ENCODE results near the gene RTL5.
A peak's percentile ranks its signal among the peaks of the same experiment; 100 is the strongest.

The RTL5 gene

GRCh38 chrX:72110876-72111708, 20.6 kb downstream of the RTL5 start:
- Histone ChIP-seq H3K27ac (ENCODE audit: insufficient read depth in 1 of 2, low read depth in 1 of 2, low read length in 2 of 2, poor library complexity in 1 of 2, severe bottlenecking in 2 of 2) (peak overlapping the region in 1 of 2 experiments; percentile 14), H3K9me3 (ENCODE audit: control extremely low read depth in 1 of 5, control insufficient read depth in 4 of 5, insufficient read depth in 2 of 5, low read depth in 1 of 5, low read length in 4 of 5) (no peaks in the 10 kb centered on the region), H3K27me3 (replicated peaks in 2 of 5; ENCODE audit: control insufficient read depth in 4 of 5, insufficient read depth in 5 of 5, low read length in 4 of 5) (peaks cover 0 to 30% (median 0%) of the 10 kb centered on the region in 5 experiments), H3K4me1 (ENCODE audit: control extremely low read depth in 1 of 4, control insufficient read depth in 4 of 4, insufficient read depth in 4 of 4, low read length in 3 of 4) (peaks cover 0 to 56% (median 37%) of the 10 kb centered on the region in 4 experiments), H3K36me3 (ENCODE audit: control insufficient read depth in 4 of 4, insufficient read depth in 4 of 4, low read length in 3 of 4) (no peaks in the 10 kb centered on the region), H3K4me3 (ENCODE audit: control insufficient read depth in 1 of 7, extremely low read depth in 1 of 7, insufficient read depth in 4 of 7, low read depth in 2 of 7, low read length in 6 of 7) (no peak overlapping the region)
- POLR2A ChIA-PET, result no interaction called here
- WGBS (ENCODE audit: insufficient coverage), result 82% methylated on average over 8 of the region's 11 CpGs
- DNase-seq, result no peak
- CTCF ChIA-PET, result interaction anchor here (1.1 to 1.4 kb wide), 3 partner anchors 9 to 15 kb away, joined by 3 to 4 read pairs (median 3); no protein-coding TSS in a partner anchor

- CTCF ChIA-PET, result no interaction called here
- H3K36me3 ChIP-seq (ENCODE audit: control insufficient read depth in 4 of 4, insufficient read depth in 4 of 4, low read length in 3 of 4), result no peaks in the 10 kb centered on the region
- H3K27me3 ChIP-seq (replicated peaks in 2 of 5; ENCODE audit: control insufficient read depth in 4 of 5, insufficient read depth in 5 of 5, low read length in 4 of 5), result peaks cover 0 to 25% (median 0%) of the 10 kb centered on the region in 5 experiments
- whole genome bisulfite sequencing (ENCODE audit: insufficient coverage), result 70% methylated on average over 8 of the region's 13 CpGs
- peaks cover 0 to 57% (median 39%) of the 10 kb centered on the region in 4 experiments for H3K4me1 ChIP-seq (ENCODE audit: control extremely low read depth in 1 of 4, control insufficient read depth in 4 of 4, insufficient read depth in 4 of 4, low read length in 3 of 4)
- H3K4me3 ChIP-seq (ENCODE audit: control insufficient read depth in 1 of 7, extremely low read depth in 1 of 7, insufficient read depth in 4 of 7, low read depth in 2 of 7, low read length in 6 of 7), result no peak overlapping the region
- H3K9me3 ChIP-seq (ENCODE audit: control extremely low read depth in 1 of 5, control insufficient read depth in 4 of 5, insufficient read depth in 2 of 5, low read depth in 1 of 5, low read length in 4 of 5), result no peaks in the 10 kb centered on the region
- POLR2A ChIA-PET, result no interaction called here
- DNase-seq, result peak in 2 of 3 donors; percentile 44 to 58
- peak overlapping the region in 1 of 2 experiments; percentile 14 for H3K27ac ChIP-seq (ENCODE audit: insufficient read depth in 1 of 2, low read depth in 1 of 2, low read length in 2 of 2, poor library complexity in 1 of 2, severe bottlenecking in 2 of 2)
These were observed 21.5 kb downstream of the RTL5 start for GRCh38 chrX:72110051-72110875.

GRCh38 chrX:72108666-72109065, 23.0 kb downstream of the RTL5 start:
- DNase-seq, result no peak
- Histone ChIP-seq H3K4me1 (ENCODE audit: control extremely low read depth in 1 of 4, control insufficient read depth in 4 of 4, insufficient read depth in 4 of 4, low read length in 3 of 4) (peaks cover 0 to 61% (median 39%) of the 10 kb centered on the region in 4 experiments), H3K27me3 (replicated peaks in 2 of 5; ENCODE audit: control insufficient read depth in 4 of 5, insufficient read depth in 5 of 5, low read length in 4 of 5) (peaks cover 0 to 26% (median 0%) of the 10 kb centered on the region in 5 experiments), H3K9me3 (ENCODE audit: control extremely low read depth in 1 of 5, control insufficient read depth in 4 of 5, insufficient read depth in 2 of 5, low read depth in 1 of 5, low read length in 4 of 5) (no peaks in the 10 kb centered on the region), H3K27ac (ENCODE audit: insufficient read depth in 1 of 2, low read depth in 1 of 2, low read length in 2 of 2, poor library complexity in 1 of 2, severe bottlenecking in 2 of 2) (no peak overlapping the region), H3K4me3 (ENCODE audit: control insufficient read depth in 1 of 7, extremely low read depth in 1 of 7, insufficient read depth in 4 of 7, low read depth in 2 of 7, low read length in 6 of 7) (no peak overlapping the region), H3K36me3 (ENCODE audit: control insufficient read depth in 4 of 4, insufficient read depth in 4 of 4, low read length in 3 of 4) (no peaks in the 10 kb centered on the region)
- 87% methylated on average over 10 of the region's 10 CpGs for WGBS (ENCODE audit: insufficient coverage)
- POLR2A ChIA-PET, result no interaction called here
- CTCF ChIA-PET, result interaction anchor here (1.7 kb wide), 1 partner anchor 16 kb away, joined by 3 read pairs; no protein-coding TSS in a partner anchor

GRCh38 chrX:72107841-72108595, 23.7 kb downstream of the RTL5 start:
- Histone ChIP-seq H3K4me1 (ENCODE audit: control extremely low read depth in 1 of 4, control insufficient read depth in 4 of 4, insufficient read depth in 4 of 4, low read length in 3 of 4) (peaks cover under 1 to 61% (median 39%) of the 10 kb centered on the region in 4 experiments), H3K27ac (ENCODE audit: insufficient read depth in 1 of 2, low read depth in 1 of 2, low read length in 2 of 2, poor library complexity in 1 of 2, severe bottlenecking in 2 of 2) (no peak overlapping the region), H3K9me3 (ENCODE audit: control extremely low read depth in 1 of 5, control insufficient read depth in 4 of 5, insufficient read depth in 2 of 5, low read depth in 1 of 5, low read length in 4 of 5) (no peaks in the 10 kb centered on the region), H3K27me3 (replicated peaks in 2 of 5; ENCODE audit: control insufficient read depth in 4 of 5, insufficient read depth in 5 of 5, low read length in 4 of 5) (peaks cover 0 to 28% (median 0%) of the 10 kb centered on the region in 5 experiments), H3K4me3 (ENCODE audit: control insufficient read depth in 1 of 7, extremely low read depth in 1 of 7, insufficient read depth in 4 of 7, low read depth in 2 of 7, low read length in 6 of 7) (no peak overlapping the region), H3K36me3 (ENCODE audit: control insufficient read depth in 4 of 4, insufficient read depth in 4 of 4, low read length in 3 of 4) (no peaks in the 10 kb centered on the region)
- ChIA-PET POLR2A (no interaction called here), CTCF (interaction anchor here (1.1 to 1.7 kb wide), 5 partner anchors 12 to 74 kb away, joined by 3 to 5 read pairs (median 3); partner anchors contain the start of gene PIN4)
- 87% methylated on average over 12 of the region's 12 CpGs for WGBS (ENCODE audit: insufficient coverage)
- no peak for DNase-seq

- WGBS (ENCODE audit: insufficient coverage), result 78% methylated on average over 6 of the region's 6 CpGs
These were observed 24.4 kb downstream of the RTL5 start for GRCh38 chrX:72107320-72107719.

GRCh38 chrX:72105436-72105835, 26.3 kb downstream of the RTL5 start:
- ChIA-PET CTCF (interaction anchor here (1.1 to 1.2 kb wide), 3 partner anchors 9 to 85 kb away, joined by 3 to 4 read pairs (median 4); no protein-coding TSS in a partner anchor), POLR2A (no interaction called here)
- Histone ChIP-seq H3K36me3 (ENCODE audit: control insufficient read depth in 4 of 4, insufficient read depth in 4 of 4, low read length in 3 of 4) (no peaks in the 10 kb centered on the region), H3K4me3 (ENCODE audit: control insufficient read depth in 1 of 7, extremely low read depth in 1 of 7, insufficient read depth in 4 of 7, low read depth in 2 of 7, low read length in 6 of 7) (no peak overlapping the region), H3K4me1 (ENCODE audit: control extremely low read depth in 1 of 4, control insufficient read depth in 4 of 4, insufficient read depth in 4 of 4, low read length in 3 of 4) (peaks cover 6 to 66% (median 48%) of the 10 kb centered on the region in 4 experiments), H3K27ac (ENCODE audit: insufficient read depth in 1 of 2, low read depth in 1 of 2, low read length in 2 of 2, poor library complexity in 1 of 2, severe bottlenecking in 2 of 2) (no peak overlapping the region), H3K27me3 (replicated peaks in 2 of 5; ENCODE audit: control insufficient read depth in 4 of 5, insufficient read depth in 5 of 5, low read length in 4 of 5) (peaks cover 0 to 34% (median 0%) of the 10 kb centered on the region in 5 experiments), H3K9me3 (ENCODE audit: control extremely low read depth in 1 of 5, control insufficient read depth in 4 of 5, insufficient read depth in 2 of 5, low read depth in 1 of 5, low read length in 4 of 5) (no peaks in the 10 kb centered on the region)
- peak; percentile 57 to 94 (median 92) for DNase-seq
- 88% methylated on average over 3 of the region's 6 CpGs for WGBS (ENCODE audit: insufficient coverage)

More at GRCh38 chrX:72107320-72107719, 24.4 kb downstream of the RTL5 start:
- peak in 2 of 3 donors; percentile 47 to 57 for DNase-seq
- CTCF ChIA-PET, result interaction anchor here (1.1 to 1.7 kb wide), 5 partner anchors 12 to 74 kb away, joined by 3 to 5 read pairs (median 3); partner anchors contain the start of gene PIN4
- H3K9me3 ChIP-seq (ENCODE audit: control extremely low read depth in 1 of 5, control insufficient read depth in 4 of 5, insufficient read depth in 2 of 5, low read depth in 1 of 5, low read length in 4 of 5), result no peaks in the 10 kb centered on the region
- no peak overlapping the region for H3K27ac ChIP-seq (ENCODE audit: insufficient read depth in 1 of 2, low read depth in 1 of 2, low read length in 2 of 2, poor library complexity in 1 of 2, severe bottlenecking in 2 of 2)
- H3K27me3 ChIP-seq (replicated peaks in 2 of 5; ENCODE audit: control insufficient read depth in 4 of 5, insufficient read depth in 5 of 5, low read length in 4 of 5), result peaks cover 0 to 31% (median 0%) of the 10 kb centered on the region in 5 experiments
- H3K36me3 ChIP-seq (ENCODE audit: control insufficient read depth in 4 of 4, insufficient read depth in 4 of 4, low read length in 3 of 4), result no peaks in the 10 kb centered on the region
- POLR2A ChIA-PET, result no interaction called here
- peaks cover 3 to 65% (median 42%) of the 10 kb centered on the region in 4 experiments for H3K4me1 ChIP-seq (ENCODE audit: control extremely low read depth in 1 of 4, control insufficient read depth in 4 of 4, insufficient read depth in 4 of 4, low read length in 3 of 4)
- no peak overlapping the region for H3K4me3 ChIP-seq (ENCODE audit: control insufficient read depth in 1 of 7, extremely low read depth in 1 of 7, insufficient read depth in 4 of 7, low read depth in 2 of 7, low read length in 6 of 7)

All from common myeloid progenitor, CD34-positive (primary cell).